AG09319 (cell line): ENCODE data around the gene SLC9A3.

Source experiments
- DNase-seq: peaks from one replicate; pipeline ENCODE4 v3.0.0-alpha.2; 2010; ENCODE audit warnings: low read depth; ENCODE audit errors: extremely low read depth
- TF ChIP-seq, protein P1 (sequence below): IDR thresholded peaks from 2 replicates; pipeline ENCODE4 v1.5.1; 2011; ENCODE audit warnings: low read depth, mild to moderate bottlenecking, inconsistent platforms, low read length, moderate library complexity

The SLC9A3 gene

GRCh38 chr5:435156-435790 lies 89.0 kb downstream of the SLC9A3 start:
- DNase-seq = no peak
- TF ChIP-seq, protein P1, sequence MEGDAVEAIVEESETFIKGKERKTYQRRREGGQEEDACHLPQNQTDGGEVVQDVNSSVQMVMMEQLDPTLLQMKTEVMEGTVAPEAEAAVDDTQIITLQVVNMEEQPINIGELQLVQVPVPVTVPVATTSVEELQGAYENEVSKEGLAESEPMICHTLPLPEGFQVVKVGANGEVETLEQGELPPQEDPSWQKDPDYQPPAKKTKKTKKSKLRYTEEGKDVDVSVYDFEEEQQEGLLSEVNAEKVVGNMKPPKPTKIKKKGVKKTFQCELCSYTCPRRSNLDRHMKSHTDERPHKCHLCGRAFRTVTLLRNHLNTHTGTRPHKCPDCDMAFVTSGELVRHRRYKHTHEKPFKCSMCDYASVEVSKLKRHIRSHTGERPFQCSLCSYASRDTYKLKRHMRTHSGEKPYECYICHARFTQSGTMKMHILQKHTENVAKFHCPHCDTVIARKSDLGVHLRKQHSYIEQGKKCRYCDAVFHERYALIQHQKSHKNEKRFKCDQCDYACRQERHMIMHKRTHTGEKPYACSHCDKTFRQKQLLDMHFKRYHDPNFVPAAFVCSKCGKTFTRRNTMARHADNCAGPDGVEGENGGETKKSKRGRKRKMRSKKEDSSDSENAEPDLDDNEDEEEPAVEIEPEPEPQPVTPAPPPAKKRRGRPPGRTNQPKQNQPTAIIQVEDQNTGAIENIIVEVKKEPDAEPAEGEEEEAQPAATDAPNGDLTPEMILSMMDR = no peak

DNA sequence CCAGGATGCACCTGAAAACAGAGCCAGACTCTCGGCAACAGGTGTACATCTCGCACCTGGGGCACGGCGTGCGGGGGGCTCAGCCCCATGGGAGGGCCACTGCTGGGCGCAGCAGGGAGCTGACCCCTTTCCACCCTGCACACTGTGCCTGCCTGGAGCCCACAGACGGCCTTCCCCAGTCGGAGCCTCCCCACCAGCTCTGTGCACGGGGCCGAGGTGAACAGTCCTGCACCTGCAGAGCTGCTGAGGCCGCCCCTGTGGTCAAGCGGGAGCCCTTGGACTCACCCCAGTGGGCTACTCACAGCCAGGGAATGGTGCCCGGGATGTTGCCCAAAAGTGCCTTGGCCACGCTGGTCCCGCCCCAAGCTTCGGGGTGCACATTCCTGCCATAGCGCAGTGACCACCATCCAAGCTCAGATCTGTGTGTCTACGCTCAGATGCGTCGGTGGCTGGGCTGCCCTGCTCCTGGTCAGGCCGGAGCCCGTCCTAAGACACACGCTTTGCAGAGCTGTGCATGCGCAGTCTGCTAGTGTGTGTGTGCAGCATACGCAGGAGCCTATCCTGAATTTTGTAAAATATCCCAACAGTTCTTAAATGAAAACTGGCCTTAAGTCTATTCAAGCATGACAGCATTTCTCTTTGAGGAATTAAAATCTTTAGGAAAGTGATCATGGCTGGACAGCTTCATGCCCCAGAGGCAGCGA lies 89.7 kb downstream of the SLC9A3 start:
- no peak for DNase-seq
- TF ChIP-seq, protein P1 = no peak

- DNase-seq = no peak
- TF ChIP-seq, protein P1 = no peak
Observed at GRCh38 chr5:433836-434235, 90.4 kb downstream of the SLC9A3 start.

DNA sequence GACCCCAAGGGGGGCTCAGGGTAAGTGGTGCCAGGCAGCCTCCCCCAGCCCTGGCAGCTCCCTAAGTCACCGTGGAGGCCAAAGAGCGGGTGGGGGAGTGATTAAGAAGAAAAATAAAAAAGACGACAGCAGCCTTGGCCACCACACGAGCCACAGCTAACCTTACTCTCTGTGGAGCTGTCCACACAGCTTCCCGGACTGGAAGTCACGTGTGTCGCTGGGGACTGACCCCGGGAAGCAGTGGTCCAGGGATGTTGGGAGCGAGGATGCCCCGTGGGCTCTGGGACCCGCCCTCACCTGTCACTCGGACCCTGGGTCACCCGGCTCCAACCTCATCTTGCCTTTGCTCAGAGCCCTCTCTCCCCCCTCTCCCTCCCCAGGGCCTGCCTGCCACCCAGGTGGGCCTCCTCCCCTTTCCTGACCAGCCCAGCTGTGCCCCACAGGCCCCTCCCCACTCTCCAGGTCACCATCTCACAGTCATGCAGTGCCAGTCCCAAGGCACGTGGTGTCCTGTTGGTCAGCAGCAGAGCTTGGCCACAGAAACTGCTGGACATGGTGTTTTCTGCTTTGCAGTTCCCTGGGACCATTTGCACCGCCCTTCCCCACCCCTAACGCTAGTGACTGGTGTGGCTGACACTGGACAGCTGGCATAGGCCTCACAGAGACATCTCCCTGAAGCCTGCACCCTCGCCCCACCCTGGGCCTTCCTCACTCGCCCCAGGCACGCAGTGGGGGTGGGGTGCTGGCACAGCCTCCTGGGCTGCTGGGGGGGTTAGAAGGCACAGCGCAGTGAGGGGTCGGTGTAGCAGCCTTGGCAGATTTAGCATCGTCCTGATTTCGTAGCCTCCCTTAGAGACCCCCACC lies 91.1 kb downstream of the SLC9A3 start:
- TF ChIP-seq, protein P1 = no peak
- no peak for DNase-seq

DNA sequence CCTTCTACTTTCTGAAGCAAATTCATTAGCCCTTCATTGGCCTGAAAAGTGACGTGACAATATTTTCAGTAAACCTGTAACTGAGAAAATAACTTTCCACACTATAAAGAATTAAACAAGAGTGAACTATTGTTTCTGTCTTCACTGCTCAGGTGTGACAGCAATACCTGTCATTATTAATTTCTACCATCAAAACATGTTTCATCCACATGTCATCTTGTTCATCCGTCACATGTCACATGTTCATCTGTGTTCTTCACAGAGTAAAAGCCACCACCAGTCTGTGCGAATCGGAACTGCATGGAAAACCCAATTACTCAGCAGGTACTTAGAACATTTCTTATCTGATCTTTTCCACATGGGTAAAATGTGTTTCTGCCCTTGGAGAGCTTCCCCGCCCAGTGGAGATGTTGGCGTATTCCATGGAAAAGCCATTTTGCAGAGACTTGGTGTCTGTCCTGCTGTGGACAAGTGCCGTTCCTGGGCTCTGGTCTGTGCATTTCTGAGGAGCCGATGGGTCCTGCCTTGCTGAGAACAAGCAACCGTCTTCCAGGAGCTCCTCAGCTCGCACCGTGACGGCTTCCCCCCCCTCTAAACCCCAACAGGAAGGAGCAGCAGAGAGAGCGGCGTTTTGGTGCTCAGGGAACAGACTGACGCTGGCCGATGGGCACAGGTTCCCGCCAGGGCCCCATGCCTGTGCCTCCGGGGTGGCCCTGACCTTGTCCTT lies 91.9 kb downstream of the SLC9A3 start:
- TF ChIP-seq, protein P1 = no peak
- DNase-seq = no peak

- TF ChIP-seq, protein P1 = no peak
- DNase-seq = no peak
Observed at GRCh38 chr5:431711-432050, 92.6 kb downstream of the SLC9A3 start.
